Fibroblast of lung (primary cell): ENCODE data around the gene NLRC4.

ENCODE experiments used
- EZH2 ChIP-seq: IDR thresholded peaks from 2 replicates; pipeline ENCODE4 v1.5.1; 2012; ENCODE audit warnings: low read length, control low read depth, mild to moderate bottlenecking; ENCODE audit errors: missing control alignments
- TF ChIP-seq, protein P1 (sequence below), 2 donors: IDR thresholded peaks in 1 of 2; conservative IDR thresholded peaks in 1 of 2; 1 replicate in 1 of 2; 2 replicates in 1 of 2; pipeline ENCODE4 v1.5.1; 2011 to 2012; ENCODE audit warnings: low read length in 2 of 2, control low read depth in 1 of 2, inconsistent platforms in 1 of 2, low read depth in 1 of 2, mild to moderate bottlenecking in 1 of 2

DNA sequence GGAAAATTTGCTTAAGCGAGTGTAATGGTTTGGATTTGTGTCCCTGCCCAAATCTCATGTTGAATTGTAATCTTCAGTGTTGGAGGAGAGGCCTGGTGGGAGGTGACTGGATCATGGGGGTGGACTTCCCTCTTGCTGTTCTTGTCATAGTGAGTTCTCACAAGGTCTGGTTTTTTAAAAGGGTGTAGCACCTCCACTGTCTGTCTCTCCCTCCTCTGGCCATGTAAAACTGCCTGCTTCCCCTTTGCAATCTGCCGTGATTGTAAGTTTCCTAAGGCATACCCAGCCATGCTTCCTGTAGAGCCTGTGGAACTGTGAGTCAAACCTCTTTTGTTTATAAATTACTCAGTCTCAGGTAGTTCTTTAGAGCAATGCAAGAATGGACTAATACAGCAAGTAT, 19.6 kb upstream of the NLRC4 start:
- TF ChIP-seq, protein P1, sequence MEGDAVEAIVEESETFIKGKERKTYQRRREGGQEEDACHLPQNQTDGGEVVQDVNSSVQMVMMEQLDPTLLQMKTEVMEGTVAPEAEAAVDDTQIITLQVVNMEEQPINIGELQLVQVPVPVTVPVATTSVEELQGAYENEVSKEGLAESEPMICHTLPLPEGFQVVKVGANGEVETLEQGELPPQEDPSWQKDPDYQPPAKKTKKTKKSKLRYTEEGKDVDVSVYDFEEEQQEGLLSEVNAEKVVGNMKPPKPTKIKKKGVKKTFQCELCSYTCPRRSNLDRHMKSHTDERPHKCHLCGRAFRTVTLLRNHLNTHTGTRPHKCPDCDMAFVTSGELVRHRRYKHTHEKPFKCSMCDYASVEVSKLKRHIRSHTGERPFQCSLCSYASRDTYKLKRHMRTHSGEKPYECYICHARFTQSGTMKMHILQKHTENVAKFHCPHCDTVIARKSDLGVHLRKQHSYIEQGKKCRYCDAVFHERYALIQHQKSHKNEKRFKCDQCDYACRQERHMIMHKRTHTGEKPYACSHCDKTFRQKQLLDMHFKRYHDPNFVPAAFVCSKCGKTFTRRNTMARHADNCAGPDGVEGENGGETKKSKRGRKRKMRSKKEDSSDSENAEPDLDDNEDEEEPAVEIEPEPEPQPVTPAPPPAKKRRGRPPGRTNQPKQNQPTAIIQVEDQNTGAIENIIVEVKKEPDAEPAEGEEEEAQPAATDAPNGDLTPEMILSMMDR (conservative IDR thresholded peaks at IDR 0.05 in 1 of 2, IDR thresholded peaks at IDR 0.05 in 1 of 2; ENCODE audit: low read depth in 1 of 2, low read length in 2 of 2), result no peak
- TF ChIP-seq EZH2, result no peak
